Neuronal stem cell (in vitro differentiated cells): ENCODE data around the gene HRH3.

ENCODE experiments used
- DNase-seq: peaks from one replicate; pipeline ENCODE4 v3.0.0-alpha.2; 2013; ENCODE audit warnings: low spot score
- H2AFZ ChIP-seq: one replicate; pipeline ENCODE4 v1.6.1; 2013; ENCODE audit warnings: mild to moderate bottlenecking, low read length, inconsistent platforms
- H2AK5ac ChIP-seq: 2 replicates; pipeline ENCODE4 v1.6.1; 2013; ENCODE audit warnings: low read depth, mild to moderate bottlenecking, inconsistent platforms, low read length, moderate library complexity, mixed read lengths
- H2BK120ac ChIP-seq: 2 replicates; pipeline ENCODE4 v1.6.1; 2013; ENCODE audit warnings: low read depth, mild to moderate bottlenecking, inconsistent platforms, low read length, moderate library complexity, mixed read lengths
- H2BK12ac ChIP-seq: one replicate; pipeline ENCODE4 v1.6.1; 2013; ENCODE audit warnings: low read length, inconsistent platforms
- H2BK15ac ChIP-seq: 2 replicates; pipeline ENCODE4 v1.6.1; 2013; ENCODE audit warnings: mild to moderate bottlenecking, low read length, inconsistent platforms, mixed read lengths
- H2BK5ac ChIP-seq: one replicate; pipeline ENCODE4 v1.6.1; 2013; ENCODE audit warnings: inconsistent platforms, mild to moderate bottlenecking, low read length, moderate library complexity
- H3K14ac ChIP-seq: one replicate; pipeline ENCODE4 v1.6.1; 2013; ENCODE audit warnings: low read length, inconsistent platforms
- H3K18ac ChIP-seq: 2 replicates; pipeline ENCODE4 v1.6.1; 2013; ENCODE audit warnings: low read length, inconsistent platforms
- H3K23ac ChIP-seq: 2 replicates; pipeline ENCODE4 v1.6.1; 2013; ENCODE audit warnings: low read depth, mild to moderate bottlenecking, mixed read lengths, low read length, inconsistent platforms; ENCODE audit not compliant: poor library complexity
- H3K27ac ChIP-seq: replicated peaks from 3 replicates; pipeline ENCODE4 v1.5.1; 2013; ENCODE audit warnings: low read length, inconsistent platforms
- H3K27me3 ChIP-seq, 3 experiments: 2 replicates each; pipeline ENCODE4 v1.6.1; 2013; ENCODE audit warnings: low read length in 3 of 3, mild to moderate bottlenecking in 2 of 3, inconsistent platforms in 1 of 3, low read depth in 1 of 3, mixed read lengths in 1 of 3, moderate library complexity in 1 of 3; ENCODE audit not compliant: control insufficient read depth in 3 of 3, insufficient read depth in 3 of 3
- H3K36me3 ChIP-seq, 2 donors: replicated peaks in 1 of 2; 2 replicates each; pipeline ENCODE4 v1.6.1; 2013; ENCODE audit warnings: low read length in 2 of 2; ENCODE audit not compliant: control insufficient read depth in 2 of 2, insufficient read depth in 2 of 2
- H3K4ac ChIP-seq: 2 replicates; pipeline ENCODE4 v1.6.1; 2013; ENCODE audit warnings: inconsistent platforms, mild to moderate bottlenecking, low read length, moderate library complexity
- H3K4me1 ChIP-seq, 2 donors: 1 replicate in 1 of 2; 2 replicates in 1 of 2; pipeline ENCODE4 v1.6.1; 2013; ENCODE audit warnings: low read length in 2 of 2, low read depth in 1 of 2; ENCODE audit not compliant: control insufficient read depth in 2 of 2, insufficient read depth in 1 of 2
- H3K4me2 ChIP-seq: one replicate; pipeline ENCODE4 v1.6.1; 2013; ENCODE audit warnings: mild to moderate bottlenecking, low read length, inconsistent platforms; ENCODE audit not compliant: insufficient read depth, poor library complexity, severe bottlenecking
- H3K4me3 ChIP-seq, 2 donors: 2 replicates each; pipeline ENCODE4 v1.5.1; 2013; ENCODE audit warnings: low read length in 2 of 2, mild to moderate bottlenecking in 2 of 2, inconsistent platforms in 1 of 2, moderate library complexity in 1 of 2
- H3K79me1 ChIP-seq: one replicate; pipeline ENCODE4 v1.6.1; 2013; ENCODE audit warnings: low read depth, mild to moderate bottlenecking, inconsistent platforms, low read length, moderate library complexity
- H3K9ac ChIP-seq: one replicate; pipeline ENCODE4 v1.6.1; 2013; ENCODE audit warnings: mild to moderate bottlenecking, low read depth, low read length, inconsistent platforms; ENCODE audit not compliant: poor library complexity
- H3K9me3 ChIP-seq, 2 donors: replicated peaks in 1 of 2; 2 replicates each; pipeline versions ENCODE3 to v1.6.1; 2013; ENCODE audit warnings: low read length in 2 of 2, mild to moderate bottlenecking in 2 of 2, inconsistent platforms in 1 of 2, low read depth in 1 of 2, mixed read lengths in 1 of 2, moderate library complexity in 1 of 2; ENCODE audit not compliant: control insufficient read depth in 2 of 2, insufficient read depth in 1 of 2
- H4K8ac ChIP-seq: one replicate; pipeline ENCODE4 v1.6.1; 2013; ENCODE audit warnings: low read depth, mild to moderate bottlenecking, inconsistent platforms, low read length, moderate library complexity
- H4K91ac ChIP-seq: one replicate; pipeline ENCODE4 v1.6.1; 2013; ENCODE audit warnings: low read length, low read depth, mild to moderate bottlenecking, inconsistent platforms; ENCODE audit not compliant: poor library complexity
- WGBS, 2 donors: extraction: QIAGEN DNeasy Blood & Tissue Kit; methylation state at CpG; one replicate each; pipeline ENCODE4 v1.1.7; 2013; ENCODE audit warnings: missing lambda C conversion rate in 2 of 2, mixed read lengths in 1 of 2; ENCODE audit not compliant: insufficient read length in 2 of 2, insufficient replicate concordance in 1 of 2; ENCODE audit errors: extremely low coverage in 2 of 2; 5-methylcytosine and 5-hydroxymethylcytosine counted together

The HRH3 gene

DNA sequence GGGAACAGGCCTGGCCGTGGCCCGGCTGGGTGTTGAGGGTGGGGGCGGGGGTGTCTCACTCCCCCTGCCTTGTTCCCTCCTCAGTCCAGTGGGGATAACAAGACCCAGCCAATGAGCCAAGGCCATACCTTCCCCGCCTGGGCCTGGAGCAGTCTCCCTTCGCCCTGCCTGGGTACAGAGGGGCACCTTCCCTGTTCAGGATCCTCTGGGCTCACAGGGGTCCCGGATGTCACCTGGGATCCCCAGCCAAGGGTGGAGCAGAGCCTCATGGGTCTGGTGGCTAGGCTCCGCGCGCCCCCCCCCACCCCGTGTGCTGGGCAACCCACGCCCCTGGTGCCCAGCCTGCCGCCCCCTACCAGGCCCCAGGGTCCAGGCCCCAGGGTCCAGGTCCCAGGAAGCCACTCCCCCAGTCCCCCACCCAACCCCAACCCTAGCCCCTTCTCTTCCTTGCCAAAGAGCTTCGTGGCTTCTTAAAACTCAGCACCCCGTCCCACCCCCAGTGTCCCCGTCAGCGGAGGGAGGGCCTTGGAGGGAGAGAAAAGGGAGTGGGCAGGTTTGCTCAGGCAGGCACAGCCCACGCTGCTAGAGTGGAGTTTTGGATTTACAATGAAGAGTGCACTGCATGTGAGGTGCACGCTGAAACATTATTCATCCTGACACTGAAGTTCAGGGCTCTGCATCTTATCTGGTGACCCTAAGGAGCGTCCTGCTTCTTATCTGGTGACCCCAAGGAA lies 11.8 kb downstream of the HRH3 start:
- no peak overlapping the region for H3K14ac ChIP-seq
- no peak overlapping the region for H2BK120ac ChIP-seq
- no peak overlapping the region for H3K18ac ChIP-seq
- no peak overlapping the region for H2BK15ac ChIP-seq
- no CpG with 5 or more reads among the region's 19 CpGs for WGBS, 2 donors
- H3K27me3 ChIP-seq = no peaks in the 10 kb centered on the region
- H3K79me1 ChIP-seq = peaks cover 1% of the 10 kb centered on the region
- peaks cover 8 to 15% of the 10 kb centered on the region in 2 donors for H3K4me1 ChIP-seq
- no peak overlapping the region for H2AFZ ChIP-seq
- no peak overlapping the region for H2BK5ac ChIP-seq
- H2AK5ac ChIP-seq = peak overlapping the region; percentile 61
- no peak overlapping the region for H3K9ac ChIP-seq
- no peak overlapping the region for H3K23ac ChIP-seq
- no peak overlapping the region for H2BK12ac ChIP-seq
- H3K9me3 ChIP-seq = no peaks in the 10 kb centered on the region
- H4K91ac ChIP-seq = no peak overlapping the region
- no peak overlapping the region for H4K8ac ChIP-seq
- no peak overlapping the region for H3K4me3 ChIP-seq
- peaks cover 0 to 1% of the 10 kb centered on the region in 2 donors for H3K36me3 ChIP-seq
- DNase-seq = no peak
- no peak overlapping the region for H3K27ac ChIP-seq
- H3K4ac ChIP-seq = no peak overlapping the region
- H3K4me2 ChIP-seq = no peak overlapping the region

- peaks cover 1% of the 10 kb centered on the region for H3K79me1 ChIP-seq
- H3K4me1 ChIP-seq = peaks cover 3 to 6% of the 10 kb centered on the region in 2 donors
- no peaks in the 10 kb centered on the region for H3K27me3 ChIP-seq
- peaks cover 10 to 15% of the 10 kb centered on the region in 2 donors for H3K36me3 ChIP-seq
- no peak overlapping the region for H3K14ac ChIP-seq
- no peak overlapping the region for H3K18ac ChIP-seq
- DNase-seq = no peak
- no peak overlapping the region for H3K23ac ChIP-seq
- peak overlapping the region; percentile 3 for H2BK12ac ChIP-seq
- H4K8ac ChIP-seq = peak overlapping the region; percentile 65
- H2BK15ac ChIP-seq = no peak overlapping the region
- no peak overlapping the region for H3K9ac ChIP-seq
- H4K91ac ChIP-seq = no peak overlapping the region
- no peak overlapping the region for H2AFZ ChIP-seq
- no CpG with 5 or more reads among the region's 17 CpGs for WGBS, 2 donors
- no peak overlapping the region for H2AK5ac ChIP-seq
- H2BK5ac ChIP-seq = peak overlapping the region; percentile 24
- H3K4me3 ChIP-seq = no peak overlapping the region
- no peak overlapping the region for H2BK120ac ChIP-seq
- H3K9me3 ChIP-seq = peaks cover 0 to 2% of the 10 kb centered on the region in 2 donors
- no peak overlapping the region for H3K4ac ChIP-seq
- H3K27ac ChIP-seq = no peak overlapping the region
- no peak overlapping the region for H3K4me2 ChIP-seq
Observed at GRCh38 chr20:62206388-62206775, 13.7 kb downstream of the HRH3 start.

DNA sequence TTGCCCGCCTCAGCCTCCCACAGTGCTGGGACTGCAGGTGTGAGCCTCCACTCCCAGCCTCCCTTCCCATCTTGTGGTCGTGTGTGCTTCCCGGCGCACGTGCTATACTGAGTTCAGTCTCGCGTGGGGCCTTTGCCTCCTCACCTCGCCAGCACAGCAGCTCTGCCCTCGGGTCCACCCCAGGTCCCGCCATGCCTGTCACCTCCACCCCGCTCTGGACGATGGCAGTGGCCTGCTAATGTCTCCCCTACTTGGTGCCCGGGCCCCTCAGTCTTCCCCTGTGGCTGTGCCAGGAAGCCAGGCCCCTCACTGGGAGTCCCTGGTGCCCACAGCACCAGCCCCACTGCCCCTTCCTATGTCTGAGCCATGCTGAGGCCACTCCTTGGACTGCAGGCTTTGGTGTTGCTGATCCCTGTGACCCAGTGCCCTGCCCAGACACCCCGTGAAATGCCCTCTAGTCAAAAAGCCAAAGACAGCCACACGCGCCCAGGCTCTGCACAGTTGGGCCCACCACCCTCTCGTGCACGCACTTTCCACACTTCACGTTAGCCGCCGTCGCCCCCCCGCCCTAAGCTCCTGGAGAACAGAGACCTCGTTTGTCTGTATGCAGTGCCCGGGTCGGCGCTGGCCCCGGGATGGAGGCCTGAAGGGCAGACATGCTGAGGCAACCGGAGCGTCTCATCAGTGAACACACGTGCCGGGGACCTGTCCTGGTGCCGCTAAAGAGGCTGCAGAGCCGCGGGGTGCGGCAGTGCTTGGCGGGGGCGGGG lies 14.3 kb downstream of the HRH3 start:
- no CpG with 5 or more reads among the region's 38 CpGs for WGBS, 2 donors
- Histone ChIP-seq H3K4me3 (no peak overlapping the region), H3K18ac (peak overlapping the region; percentile 57), H3K9me3 (peaks cover 0 to 2% of the 10 kb centered on the region in 2 donors), H2BK5ac (peak overlapping the region; percentile 24), H3K79me1 (peaks cover 1% of the 10 kb centered on the region), H2AK5ac (peak overlapping the region; percentile 70), H3K9ac (no peak overlapping the region), H3K23ac (no peak overlapping the region), H3K4ac (no peak overlapping the region), H3K36me3 (peaks cover 12 to 21% of the 10 kb centered on the region in 2 donors), H2BK15ac (no peak overlapping the region), H3K4me1 (peaks cover 3 to 6% of the 10 kb centered on the region in 2 donors), H2BK120ac (no peak overlapping the region), H3K4me2 (no peak overlapping the region), H4K91ac (no peak overlapping the region), H2AFZ (no peak overlapping the region), H3K27ac (no peak overlapping the region), H3K27me3 (no peaks in the 10 kb centered on the region), H2BK12ac (peak overlapping the region; percentile 41), H3K14ac (no peak overlapping the region), H4K8ac (peak overlapping the region; percentile 65)
- no peak for DNase-seq

- no peak overlapping the region for H3K4me3 ChIP-seq
- H4K8ac ChIP-seq = no peak overlapping the region
- no peak overlapping the region for H2BK5ac ChIP-seq
- H2AK5ac ChIP-seq = no peak overlapping the region
- no peak overlapping the region for H3K14ac ChIP-seq
- no peak for DNase-seq
- peaks cover 3% of the 10 kb centered on the region for H3K79me1 ChIP-seq
- peaks cover 0 to 2% of the 10 kb centered on the region in 2 donors for H3K4me1 ChIP-seq
- H3K9ac ChIP-seq = peak overlapping the region; percentile 63
- no peak overlapping the region for H3K18ac ChIP-seq
- H3K36me3 ChIP-seq = peaks cover 20 to 40% of the 10 kb centered on the region in 2 donors
- no peaks in the 10 kb centered on the region for H3K27me3 ChIP-seq
- no peak overlapping the region for H2AFZ ChIP-seq
- no peak overlapping the region for H3K4me2 ChIP-seq
- H2BK15ac ChIP-seq = no peak overlapping the region
- no peak overlapping the region for H3K4ac ChIP-seq
- no CpG with 5 or more reads among the region's 22 CpGs for WGBS, 2 donors
- no peak overlapping the region for H3K23ac ChIP-seq
- H2BK12ac ChIP-seq = no peak overlapping the region
- H2BK120ac ChIP-seq = no peak overlapping the region
- no peak overlapping the region for H4K91ac ChIP-seq
- no peak overlapping the region for H3K27ac ChIP-seq
- peaks cover 0 to 2% of the 10 kb centered on the region in 2 donors for H3K9me3 ChIP-seq
Observed at GRCh38 chr20:62203378-62204030, 16.6 kb downstream of the HRH3 start.
